Mammary epithelial cell (primary cell): ENCODE results near the gene PKN3.

Experiments
- CTCF ChIP-seq, 2 donors: IDR thresholded peaks in 1 of 2; conservative IDR thresholded peaks in 1 of 2; 2 replicates each; pipeline ENCODE4 v1.5.1; 2011 to 2012; ENCODE audit warnings: inconsistent platforms in 2 of 2, low read length in 2 of 2, mild to moderate bottlenecking in 2 of 2, control low read depth in 1 of 2, low read depth in 1 of 2; ENCODE audit not compliant: insufficient read depth in 1 of 2; ENCODE audit errors: extremely low read depth in 1 of 2
- EZH2 ChIP-seq: IDR thresholded peaks from 2 replicates; pipeline ENCODE4 v1.6.1; 2012; ENCODE audit warnings: low read length, inconsistent platforms, borderline replicate concordance

GRCh38 chr9:128687453-128687852 lies 14.8 kb upstream of the PKN3 start:
- no peak for TF ChIP-seq CTCF (conservative IDR thresholded peaks at IDR 0.05 in 1 of 2, IDR thresholded peaks at IDR 0.05 in 1 of 2; ENCODE audit: extremely low read depth in 1 of 2, insufficient read depth in 1 of 2, low read depth in 1 of 2, low read length in 2 of 2)
- no peak for TF ChIP-seq EZH2
